K562 (cell line): ENCODE results near the gene KCNK10. TPM values are rescaled to one million over a fixed set of nuclear protein-coding genes. Genes with fewer than 3 reads are reported as not detected.

ENCODE experiments used
- ATAC-seq: fragments of 200-7000 bp; cut with Tn5 transposase; 3 replicates; pipeline ENCODE4 v1.9.1; 2020; ENCODE audit warnings: moderate library complexity
- BruUV-seq: library from RNA; stranded (reverse); fragments of 400-500 nt; replicated peaks from 2 replicates; lab custom pipeline; 2021; lab: Mats Ljungman, UMichigan
- CTCF ChIA-PET: fragments of 300-600 bp; formaldehyde crosslinking; extraction: SDS; loops from one replicate; lab custom pipeline; 2021; ENCODE audit warnings: low intra/inter-chr PET ratio; lab: Yijun Ruan, JAX
- POLR2A ChIA-PET: fragments of 300-600, 350-650 bp; sonication (Branson Sonifier 250); formaldehyde crosslinking; extraction: SDS; loops from one replicate; lab custom pipeline; 2021; ENCODE audit warnings: antibody characterized with exemption, inconsistent platforms; lab: Yijun Ruan, JAX
- DNase-seq, 4 experiments: peaks; one replicate each; pipeline versions ENCODE4 v3.0.0 to v3.0.0-alpha.2; 2011 to 2018; ENCODE audit warnings: low spot score in 3 of 4, mixed read lengths in 3 of 4; ENCODE audit errors: extremely low read depth in 1 of 4
- FAIRE-seq: peaks from 2 replicates; lab custom pipeline; 2011; peaks lifted over from hg19 to GRCh38; lab: Jason Lieb, UNC
- H2AFZ ChIP-seq: 2 replicates; pipeline ENCODE4 v1.6.0; 2011; ENCODE audit warnings: low read depth, low read length, control low read depth, inconsistent platforms
- H3K27ac ChIP-seq: fragments of 200-600 bp; 3 replicates; pipeline ENCODE4 v1.8.0; 2011; ENCODE audit warnings: low read depth, mild to moderate bottlenecking, control low read depth, inconsistent platforms, low read length, moderate library complexity, mixed read lengths; ENCODE audit errors: extremely low read depth
- H3K27me3 ChIP-seq, 2 experiments: fragments of 300-600 bp in 1 of 2; 2 replicates in 1 of 2; 3 replicates in 1 of 2; pipeline versions ENCODE4 v1.6.0 to v1.8.0; 2011; ENCODE audit warnings: inconsistent platforms in 2 of 2, low read length in 2 of 2, mild to moderate bottlenecking in 1 of 2, mixed read lengths in 1 of 2, moderate library complexity in 1 of 2; ENCODE audit not compliant: control insufficient read depth in 2 of 2, insufficient read depth in 2 of 2
- H3K36me3 ChIP-seq: fragments of 300-600 bp; 3 replicates; pipeline ENCODE4 v1.8.0; 2011; ENCODE audit warnings: mild to moderate bottlenecking, low read length, inconsistent platforms; ENCODE audit not compliant: control insufficient read depth, insufficient read depth
- H3K4me1 ChIP-seq, 2 experiments: fragments of 200-600 bp in 1 of 2; replicated peaks in 1 of 2; 2 replicates in 1 of 2; 3 replicates in 1 of 2; pipeline versions ENCODE4 v1.5.1 to v1.8.0; 2011; ENCODE audit warnings: inconsistent platforms in 2 of 2, low read length in 2 of 2, mild to moderate bottlenecking in 1 of 2, mixed read lengths in 1 of 2, moderate library complexity in 1 of 2; ENCODE audit not compliant: control insufficient read depth in 2 of 2, insufficient read depth in 2 of 2
- H3K4me2 ChIP-seq: 2 replicates; pipeline ENCODE4 v1.6.1; 2011; ENCODE audit warnings: low read length, control low read depth, inconsistent platforms, mixed read lengths; ENCODE audit not compliant: insufficient read depth
- H3K4me3 ChIP-seq: fragments of 200-600 bp; sonication (generic), shearing (Covaris generic); 2 replicates; pipeline ENCODE4 v1.5.1; 2016; ENCODE audit warnings: control low read depth, inconsistent platforms
- H3K79me2 ChIP-seq: fragments of 200-600 bp; 3 replicates; pipeline ENCODE4 v1.8.0; 2011; ENCODE audit warnings: low read length, inconsistent platforms; ENCODE audit not compliant: control insufficient read depth, insufficient read depth
- H3K9ac ChIP-seq, 2 experiments: 2 replicates each; pipeline versions ENCODE4 v1.6.0 to v1.6.1; 2011; ENCODE audit warnings: low read depth in 2 of 2, low read length in 2 of 2, control low read depth in 1 of 2, inconsistent platforms in 1 of 2, mild to moderate bottlenecking in 1 of 2, mixed read lengths in 1 of 2; ENCODE audit not compliant: insufficient read depth in 1 of 2
- H3K9me1 ChIP-seq: one replicate; pipeline ENCODE4 v1.6.0; 2011; ENCODE audit warnings: inconsistent platforms, mild to moderate bottlenecking, low read length, moderate library complexity; ENCODE audit not compliant: control insufficient read depth, insufficient read depth
- H3K9me3 ChIP-seq: replicated peaks from 2 replicates; pipeline ENCODE4 v1.5.1; 2011; ENCODE audit warnings: low read depth, low read length, inconsistent platforms; ENCODE audit not compliant: control insufficient read depth, insufficient read depth
- H4K20me1 ChIP-seq: replicated peaks from 2 replicates; pipeline ENCODE4 v1.6.1; 2011; ENCODE audit warnings: low read length, inconsistent platforms, mixed read lengths; ENCODE audit not compliant: control insufficient read depth, insufficient read depth
- HMG20B ChIP-seq: fragments of 250-450 bp; sonication (Bioruptor Pico); IDR thresholded peaks from 2 replicates; pipeline ENCODE4 v1.5.0; 2021; ENCODE audit warnings: mild to moderate bottlenecking
- NONO ChIP-seq, 2 experiments: fragments of 200-400 bp in 1 of 2; fragments of 450-650 bp in 1 of 2; formaldehyde crosslinking in 1 of 2; IDR thresholded peaks; 2 replicates each; pipeline ENCODE4 v1.6.1; 2017; ENCODE audit warnings: low read depth in 2 of 2, mild to moderate bottlenecking in 2 of 2, moderate library complexity in 2 of 2, low read length in 1 of 2
- ZNF561 ChIP-seq: fragments of 450-650 bp; formaldehyde crosslinking; conservative IDR thresholded peaks from 2 replicates; pipeline ENCODE4 v1.4.0; 2020; ENCODE audit warnings: mild to moderate bottlenecking, moderate library complexity
- ZNF586 ChIP-seq: fragments of 450-650 bp; formaldehyde crosslinking; conservative IDR thresholded peaks from 2 replicates; pipeline ENCODE4 v1.4.0; 2020; ENCODE audit warnings: mild to moderate bottlenecking, moderate library complexity
- WGBS: fragments of 100-300 bp; shearing (Covaris generic); methylation state at CpG from one replicate; pipeline ENCODE4 v1.1.6; 2016; ENCODE audit warnings: low coverage, mixed read lengths; ENCODE audit not compliant: insufficient coverage; ENCODE audit errors: missing lambda C conversion rate; 5-methylcytosine and 5-hydroxymethylcytosine counted together
- in situ Hi-C: fragments of 300-500 bp; cut with MboI; formaldehyde crosslinking; loops from 4 replicates; pipeline ENCODE4 v1.15.0; 2018; ENCODE audit warnings: inconsistent platforms, mixed read lengths
- intact Hi-C: fragments of 100-400 bp; cut with micrococcal nuclease; formaldehyde crosslinking; loops from 2 replicates; pipeline ENCODE4 v1.14.2; 2022
- polyA plus RNA-seq, 8 experiments: library from polyadenylated mRNA; depleted of rRNA in 4 of 8; stranded (reverse) in 5 of 8; unstranded in 3 of 8; fragments of >200 nt; fragmentation: Nextera tagmentation in 2 of 8; fragmentation: Illumina TruSeq in 1 of 8; extraction: Ambion mirVana in 2 of 8; extraction: Trizol in 1 of 8; gene quantifications; 2 replicates each; pipeline versions ENCODE4 v1.2.1 to v1.2.3, GENCODE V29; 2011 to 2014; ENCODE audit warnings: inconsistent platforms in 1 of 8, missing spikeins in 1 of 8
- total RNA-seq, 7 experiments: library from RNA; depleted of rRNA in 6 of 7; stranded (reverse); fragments of >200 nt in 6 of 7; fragmentation: Illumina TruSeq in 2 of 7; extraction: Trizol in 2 of 7; gene quantifications; 2 replicates each; pipeline versions ENCODE4 v1.2.1 to v1.2.3, GENCODE V29; 2011 to 2021; ENCODE audit warnings: low replicate concordance in 1 of 7

The KCNK10 gene
- total and polyA plus RNA-seq, 9 of the 15 experiments (the other 6 are each of a cell fraction or from before 2014, with no cell fraction given), result not detected

- Histone ChIP-seq H3K9me3 (no peaks in the 10 kb centered on the region), H3K27ac (no peak overlapping the region), H3K27me3 (no peaks in the 10 kb centered on the region), H2AFZ (no peak overlapping the region), H3K9ac (no peak overlapping the region), H3K9me1 (no peaks in the 10 kb centered on the region), H3K4me1 (no peaks in the 10 kb centered on the region), H4K20me1 (no peaks in the 10 kb centered on the region)
- FAIRE-seq (no peak), DNase-seq (no peak), ATAC-seq (no peak)
- intact Hi-C loops, result no loop called here
- POLR2A ChIA-PET, result no interaction called here
- no TSS peak for BruUV-seq
- TF ChIP-seq ZNF586 (CRISPR knock-in tag), result no peak
- no peak for TF ChIP-seq NONO (IDR thresholded peaks at IDR 0.05; ENCODE audit: low read depth in 2 of 2, low read length in 1 of 2)
- TF ChIP-seq ZNF561 (CRISPR knock-in tag), result no peak
- TF ChIP-seq, all 486 proteins: peak for 0
- no peak overlapping the region for H3K4me3 ChIP-seq
- CTCF ChIA-PET, result no interaction called here
- in situ Hi-C loops, result no loop called here
- H3K36me3 ChIP-seq, result no peaks in the 10 kb centered on the region
- H3K4me2 ChIP-seq, result no peak overlapping the region
- H3K79me2 ChIP-seq, result no peaks in the 10 kb centered on the region
Measured at GRCh38 chr14:88289234-88289633, 33.8 kb downstream of the KCNK10 start.

GRCh38 chr14:88286309-88286708 lies 36.8 kb downstream of the KCNK10 start:
- H3K27ac ChIP-seq, result no peak overlapping the region
- no peaks in the 10 kb centered on the region for H3K9me1 ChIP-seq
- BruUV-seq, result no TSS peak
- DNase-seq (no peak), FAIRE-seq (no peak), ATAC-seq (no peak)
- in situ Hi-C loops (no loop called here), intact Hi-C loops (no loop called here)
- 0% methylated on average over 1 of the region's 1 CpG for WGBS
- POLR2A ChIA-PET, result no interaction called here
- H2AFZ ChIP-seq, result no peak overlapping the region
- no peaks in the 10 kb centered on the region for H3K36me3 ChIP-seq
- no peak for TF ChIP-seq HMG20B (CRISPR knock-in tag)
- no peaks in the 10 kb centered on the region for H4K20me1 ChIP-seq
- no peaks in the 10 kb centered on the region for H3K4me1 ChIP-seq
- no peak overlapping the region for H3K9ac ChIP-seq
- H3K27me3 ChIP-seq, result no peaks in the 10 kb centered on the region
- H3K4me2 ChIP-seq, result no peak overlapping the region
- no peaks in the 10 kb centered on the region for H3K79me2 ChIP-seq
- CTCF ChIA-PET, result no interaction called here
- no peaks in the 10 kb centered on the region for H3K9me3 ChIP-seq
- H3K4me3 ChIP-seq, result no peak overlapping the region
